Ovary (tissue), 3 donors: ENCODE measurements around the gene TUBA3D.
"Not testable (repeated sequence)": the region's sequence is repeated elsewhere in the genome, so short reads cannot be mapped to it uniquely, and the experiment has no call there.

ENCODE experiments used
- CTCF ChIP-seq, 3 donors: fragments of 450-650 bp in 2 of 3; fragments of 200-600 bp in 1 of 3; IDR thresholded peaks; one replicate each; pipeline versions ENCODE4 v1.5.1 to v1.8.0; 2016 to 2022; ENCODE audit warnings: antibody characterized with exemption in 3 of 3, mild to moderate bottlenecking in 1 of 3
- POLR2A ChIP-seq: fragments of 450-650 bp; IDR thresholded peaks from one replicate; pipeline ENCODE4 v1.6.1; 2017; ENCODE audit warnings: antibody characterized with exemption, mild to moderate bottlenecking, moderate library complexity
- donor health status: DM: no; HTN: no; CAD: no.

GRCh38 chr2:131504082-131504750 lies 28.3 kb downstream of the TUBA3D start:
- not testable (repeated sequence) for TF ChIP-seq CTCF (IDR thresholded peaks at IDR 0.05); POLR2A
